Gastrocnemius medialis (tissue), 4 donors: ENCODE data around the gene XRN1. TPM values are rescaled to one million over a fixed set of nuclear protein-coding genes. Genes with fewer than 3 reads are reported as not detected.
"Not testable (repeated sequence)": the region's sequence is repeated elsewhere in the genome, so short reads cannot be mapped to it uniquely, and the experiment has no call there.

Experiments
- ATAC-seq, 2 donors: fragments of 150-250 bp; one replicate each; pipeline ENCODE4 v1.9.1; 2016
- DNase-seq, 2 donors: peaks; one replicate each; pipeline ENCODE4 v3.0.0-alpha.2; 2019
- H3K27ac ChIP-seq, 4 donors: fragments of 200-600 bp; sonication (generic); 1 replicate in 1 of 4; 2 replicates in 3 of 4; pipeline ENCODE4 v1.5.1; 2016 to 2018; ENCODE audit warnings: mild to moderate bottlenecking in 2 of 4, moderate library complexity in 1 of 4
- H3K27me3 ChIP-seq, 3 donors: fragments of 200-600 bp; sonication (generic) in 2 of 3; 1 replicate in 1 of 3; 2 replicates in 2 of 3; pipeline versions ENCODE4 v1.5.1 to v1.6.0; 2016 to 2019; ENCODE audit warnings: mild to moderate bottlenecking in 1 of 3, moderate library complexity in 1 of 3
- H3K36me3 ChIP-seq, 2 donors: fragments of 200-600 bp; sonication (generic) in 1 of 2; one replicate each; pipeline ENCODE4 v1.5.1; 2017 to 2018
- H3K4me1 ChIP-seq, 2 donors: fragments of 200-600 bp; sonication (generic) in 1 of 2; one replicate each; pipeline ENCODE4 v1.5.1; 2016 to 2017; ENCODE audit warnings: mild to moderate bottlenecking in 2 of 2
- H3K4me3 ChIP-seq, 4 donors: fragments of 200-600 bp; sonication (generic) in 3 of 4; 1 replicate in 1 of 4; 2 replicates in 3 of 4; pipeline ENCODE4 v1.5.1; 2016 to 2019; ENCODE audit warnings: mild to moderate bottlenecking in 2 of 4
- H3K9me3 ChIP-seq, 3 donors: fragments of 200-600 bp; sonication (generic) in 2 of 3; 1 replicate in 1 of 3; 2 replicates in 2 of 3; pipeline ENCODE4 v1.5.1; 2016 to 2019
- POLR2A ChIP-seq, 2 donors: fragments of 450-650 bp; IDR thresholded peaks; one replicate each; pipeline ENCODE4 v1.6.1; 2017; ENCODE audit warnings: antibody characterized with exemption in 2 of 2, mild to moderate bottlenecking in 2 of 2, moderate library complexity in 2 of 2
- in situ Hi-C, 4 donors: fragments of 200-750 bp; cut with MboI; loops; one replicate each; pipeline versions ENCODE4 v1.15.0 to v1.8.0; 2017; ENCODE audit warnings: low sequenced_read_pairs in 4 of 4
- intact Hi-C: fragments of 100-400 bp; cut with DNase I; formaldehyde crosslinking; loops from one replicate; pipeline ENCODE4 v1.15.1; 2023; ENCODE audit warnings: low total_unique reads
- total RNA-seq, 4 donors: library from RNA; depleted of rRNA; stranded (reverse); fragments of >200 nt; gene quantifications; one replicate each; pipeline versions ENCODE4 v1.1.0 to v1.2.3, GENCODE V29; 2016
- TF ChIP-seq, protein P1 (sequence below), 5 experiments: fragments of 450-650 bp in 3 of 5; fragments of 200-600 bp in 2 of 5; sonication (generic) in 2 of 5; IDR thresholded peaks in 4 of 5; conservative IDR thresholded peaks in 1 of 5; 1 replicate in 4 of 5; 2 replicates in 1 of 5; pipeline ENCODE4 v1.5.1; 2016 to 2019; ENCODE audit warnings: antibody characterized with exemption in 5 of 5, mild to moderate bottlenecking in 3 of 5, moderate library complexity in 3 of 5

The XRN1 gene
- total RNA-seq, 4 donors from 2014 or later: 41.8 to 52.2 (median 47.3) TPM

DNA sequence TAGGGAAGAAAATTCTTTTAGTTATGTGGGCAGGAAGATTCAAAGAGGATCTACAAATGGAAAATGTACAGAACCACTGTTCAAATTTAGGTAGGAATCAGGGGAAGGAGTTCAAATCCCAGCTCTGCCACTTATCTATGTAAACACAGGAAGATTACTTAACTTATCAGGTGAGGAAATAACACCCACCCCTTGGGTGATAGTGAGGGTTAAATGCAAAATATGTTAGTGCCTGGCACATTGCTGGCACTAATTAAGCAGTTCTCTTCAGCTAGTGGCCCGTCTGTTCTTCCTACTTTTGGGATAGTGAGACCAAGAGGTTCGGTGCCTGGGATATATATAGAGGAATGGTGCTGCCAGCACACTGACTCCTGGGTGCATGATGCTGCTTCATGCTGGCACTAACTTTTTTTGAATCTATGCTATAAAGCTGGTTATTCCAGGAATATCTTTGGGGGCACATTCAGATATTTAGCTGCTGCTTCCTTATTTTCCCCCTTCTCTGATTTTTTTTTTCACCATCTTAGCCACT, 83.8 kb downstream of the XRN1 start:
- Histone ChIP-seq H3K27ac (no peak overlapping the region), H3K4me3 (no peak overlapping the region), H3K4me1 (no peaks in the 10 kb centered on the region), H3K36me3 (peaks cover 4 to 77% of the 10 kb centered on the region in 2 donors), H3K27me3 (no peaks in the 10 kb centered on the region), H3K9me3 (no peaks in the 10 kb centered on the region)
- ATAC-seq (no peak), DNase-seq (no peak)
- TF ChIP-seq, protein P1, sequence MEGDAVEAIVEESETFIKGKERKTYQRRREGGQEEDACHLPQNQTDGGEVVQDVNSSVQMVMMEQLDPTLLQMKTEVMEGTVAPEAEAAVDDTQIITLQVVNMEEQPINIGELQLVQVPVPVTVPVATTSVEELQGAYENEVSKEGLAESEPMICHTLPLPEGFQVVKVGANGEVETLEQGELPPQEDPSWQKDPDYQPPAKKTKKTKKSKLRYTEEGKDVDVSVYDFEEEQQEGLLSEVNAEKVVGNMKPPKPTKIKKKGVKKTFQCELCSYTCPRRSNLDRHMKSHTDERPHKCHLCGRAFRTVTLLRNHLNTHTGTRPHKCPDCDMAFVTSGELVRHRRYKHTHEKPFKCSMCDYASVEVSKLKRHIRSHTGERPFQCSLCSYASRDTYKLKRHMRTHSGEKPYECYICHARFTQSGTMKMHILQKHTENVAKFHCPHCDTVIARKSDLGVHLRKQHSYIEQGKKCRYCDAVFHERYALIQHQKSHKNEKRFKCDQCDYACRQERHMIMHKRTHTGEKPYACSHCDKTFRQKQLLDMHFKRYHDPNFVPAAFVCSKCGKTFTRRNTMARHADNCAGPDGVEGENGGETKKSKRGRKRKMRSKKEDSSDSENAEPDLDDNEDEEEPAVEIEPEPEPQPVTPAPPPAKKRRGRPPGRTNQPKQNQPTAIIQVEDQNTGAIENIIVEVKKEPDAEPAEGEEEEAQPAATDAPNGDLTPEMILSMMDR (IDR thresholded peaks at IDR 0.05 in 4 of 5, conservative IDR thresholded peaks at IDR 0.05 in 1 of 5): no peak
- no peak for TF ChIP-seq POLR2A (IDR thresholded peaks at IDR 0.05)
- intact Hi-C loops (no loop called here), in situ Hi-C loops (no loop called here)

DNA sequence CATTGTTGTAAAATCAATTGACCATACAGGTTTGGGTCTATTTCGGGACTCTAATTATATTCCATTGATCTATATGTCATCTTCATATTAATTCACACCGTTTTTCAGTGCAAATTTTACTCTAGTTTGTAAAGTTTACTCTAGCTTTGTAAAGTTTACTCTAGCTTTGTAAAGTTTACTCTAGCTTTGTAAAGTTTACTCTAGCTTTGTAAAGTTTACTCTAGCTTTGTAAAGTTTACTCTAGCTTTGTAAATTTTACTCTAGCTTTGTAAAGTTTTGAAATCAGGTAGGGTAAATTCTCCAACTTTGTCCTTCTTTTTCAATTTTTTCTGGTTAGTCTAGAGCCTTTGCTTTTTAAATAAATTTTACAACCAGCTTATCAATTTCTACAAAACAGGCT, 84.4 kb downstream of the XRN1 start:
- H3K36me3 ChIP-seq: peaks cover 4 to 77% of the 10 kb centered on the region in 2 donors
- H3K4me1 ChIP-seq, H3K27me3 ChIP-seq, in situ Hi-C loops, DNase-seq, intact Hi-C loops, H3K9me3 ChIP-seq, ATAC-seq, H3K27ac ChIP-seq, H3K4me3 ChIP-seq: not testable (repeated sequence)

DNA sequence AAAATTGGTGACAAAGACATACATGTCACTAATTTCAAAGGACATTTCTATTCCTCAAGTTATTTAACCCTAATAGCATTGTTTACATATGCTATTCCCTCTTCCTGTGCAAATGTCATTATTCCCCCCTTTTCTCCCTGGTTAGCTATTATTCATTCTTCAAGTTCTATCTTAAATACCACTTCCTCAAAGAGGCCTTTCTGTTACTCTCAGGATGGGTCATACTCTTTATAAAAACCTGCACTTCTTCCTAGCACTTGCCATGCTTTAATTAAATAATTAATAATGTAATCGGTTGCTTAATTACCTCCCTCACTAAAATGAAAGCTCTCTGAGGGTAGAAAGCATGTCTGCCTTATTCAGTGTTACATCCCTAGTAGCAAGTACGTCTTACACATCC, 88.5 kb downstream of the XRN1 start:
- intact Hi-C loops: no loop called here
- Histone ChIP-seq H3K4me1 (no peaks in the 10 kb centered on the region), H3K36me3 (peaks cover 2 to 85% of the 10 kb centered on the region in 2 donors), H3K4me3 (no peak overlapping the region), H3K27ac (no peak overlapping the region), H3K9me3 (no peaks in the 10 kb centered on the region), H3K27me3 (no peaks in the 10 kb centered on the region)
- DNase-seq (no peak), ATAC-seq (no peak)
- TF ChIP-seq, protein P1 (IDR thresholded peaks at IDR 0.05 in 4 of 5, conservative IDR thresholded peaks at IDR 0.05 in 1 of 5): no peak
- no peak for TF ChIP-seq POLR2A (IDR thresholded peaks at IDR 0.05)
- in situ Hi-C loops: no loop called here

DNA sequence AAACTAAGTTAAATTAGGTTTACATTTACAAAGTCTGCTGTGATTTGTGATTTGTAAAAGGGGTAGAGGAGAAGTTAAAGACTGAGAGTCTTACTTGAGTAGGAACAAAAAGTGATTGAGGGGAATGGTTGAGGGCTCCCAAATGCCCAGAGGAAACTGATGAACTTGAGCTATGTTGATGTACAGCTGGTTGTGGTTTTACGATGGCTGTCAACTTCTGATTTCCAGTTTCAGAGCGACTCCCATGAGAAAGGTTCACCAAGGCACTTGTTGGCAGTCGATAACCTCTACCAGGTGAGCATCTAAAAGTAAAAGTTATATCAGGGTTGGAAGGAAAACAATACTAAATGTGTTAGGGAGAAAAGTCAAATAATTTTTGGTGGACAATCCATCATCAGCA, 91.0 kb downstream of the XRN1 start:
- ATAC-seq (no peak), DNase-seq (no peak)
- no peak overlapping the region for H3K4me3 ChIP-seq
- H3K9me3 ChIP-seq: no peaks in the 10 kb centered on the region
- no peaks in the 10 kb centered on the region for H3K4me1 ChIP-seq
- no peak for TF ChIP-seq POLR2A (IDR thresholded peaks at IDR 0.05)
- TF ChIP-seq, protein P1 (IDR thresholded peaks at IDR 0.05 in 4 of 5, conservative IDR thresholded peaks at IDR 0.05 in 1 of 5): no peak
- H3K27ac ChIP-seq: no peak overlapping the region
- peaks cover 2 to 93% of the 10 kb centered on the region in 2 donors for H3K36me3 ChIP-seq
- in situ Hi-C loops (no loop called here), intact Hi-C loops (no loop called here)
- H3K27me3 ChIP-seq: no peaks in the 10 kb centered on the region

DNA sequence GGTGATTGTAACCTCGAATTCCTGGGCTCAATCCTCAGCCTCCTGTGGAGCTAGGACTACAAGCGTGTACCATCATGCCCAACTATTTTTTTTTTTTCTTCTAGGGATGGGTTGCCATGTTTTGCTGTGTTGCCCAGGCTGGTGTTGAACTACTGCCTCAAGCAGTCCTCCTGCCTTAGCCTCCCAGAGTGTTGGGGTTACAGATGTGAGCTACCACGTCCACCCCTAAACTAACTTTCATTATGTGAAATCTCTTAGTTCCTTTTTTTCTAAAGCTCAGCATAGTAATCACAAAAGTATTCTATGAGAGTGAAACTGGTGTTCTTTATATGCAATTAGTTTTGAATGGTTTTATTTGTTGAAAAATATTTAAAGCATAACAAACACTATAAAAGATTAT, 92.1 kb downstream of the XRN1 start:
- H3K4me3 ChIP-seq: no peak overlapping the region
- peaks cover 2 to 94% of the 10 kb centered on the region in 2 donors for H3K36me3 ChIP-seq
- in situ Hi-C loops (no loop called here), intact Hi-C loops (no loop called here)
- no peaks in the 10 kb centered on the region for H3K4me1 ChIP-seq
- H3K9me3 ChIP-seq: no peaks in the 10 kb centered on the region
- DNase-seq: no peak
- no peak for ATAC-seq
- no peak for TF ChIP-seq POLR2A (IDR thresholded peaks at IDR 0.05)
- TF ChIP-seq, protein P1 (IDR thresholded peaks at IDR 0.05 in 4 of 5, conservative IDR thresholded peaks at IDR 0.05 in 1 of 5): no peak
- no peaks in the 10 kb centered on the region for H3K27me3 ChIP-seq
- H3K27ac ChIP-seq: no peak overlapping the region
